Stimulated activated naive B cell treated with anti-CD40 and anti-IgM and Interleukin-4, amounts not matched to agents 10 μg/mL and 1 μg/mL and 100 μg/mL, for 72 hours (primary cell): ENCODE measurements around the gene LZTR1.
"Not testable (repeated sequence)": the region's sequence is repeated elsewhere in the genome, so short reads cannot be mapped to it uniquely, and the experiment has no call there.

Experiments used
- ATAC-seq, 2 donors: fragments of 150-1000 bp; cut with Tn5 transposase; replicated peaks; 2 replicates each; pipeline ENCODE4 v1.10.0; 2021; ENCODE audit warnings: moderate library complexity in 1 of 2
- DNase-seq: peaks from one replicate; pipeline ENCODE4 v3.0.0; 2021
- H3K27ac Mint-ChIP-seq: one replicate; pipeline ENCODE4 v1.8.0; 2022; ENCODE audit warnings: mild to moderate bottlenecking, mixed read lengths
- H3K27me3 Mint-ChIP-seq, 2 donors: one replicate each; pipeline ENCODE4 v1.8.0; 2022; ENCODE audit warnings: mixed read lengths in 2 of 2
- H3K36me3 Mint-ChIP-seq, 2 donors: one replicate each; pipeline ENCODE4 v1.8.0; 2022; ENCODE audit warnings: mixed read lengths in 2 of 2, mild to moderate bottlenecking in 1 of 2
- H3K4me1 Mint-ChIP-seq, 2 donors: one replicate each; pipeline ENCODE4 v1.8.0; 2022; ENCODE audit warnings: mixed read lengths in 2 of 2, mild to moderate bottlenecking in 1 of 2
- H3K4me3 Mint-ChIP-seq, 2 donors: one replicate each; pipeline ENCODE4 v1.8.0; 2022; ENCODE audit warnings: mild to moderate bottlenecking in 2 of 2, mixed read lengths in 2 of 2, moderate library complexity in 1 of 2
- H3K9me3 Mint-ChIP-seq, 2 donors: one replicate each; pipeline ENCODE4 v1.8.0; 2022; ENCODE audit warnings: mixed read lengths in 2 of 2, mild to moderate bottlenecking in 1 of 2

Gene LZTR1

DNA sequence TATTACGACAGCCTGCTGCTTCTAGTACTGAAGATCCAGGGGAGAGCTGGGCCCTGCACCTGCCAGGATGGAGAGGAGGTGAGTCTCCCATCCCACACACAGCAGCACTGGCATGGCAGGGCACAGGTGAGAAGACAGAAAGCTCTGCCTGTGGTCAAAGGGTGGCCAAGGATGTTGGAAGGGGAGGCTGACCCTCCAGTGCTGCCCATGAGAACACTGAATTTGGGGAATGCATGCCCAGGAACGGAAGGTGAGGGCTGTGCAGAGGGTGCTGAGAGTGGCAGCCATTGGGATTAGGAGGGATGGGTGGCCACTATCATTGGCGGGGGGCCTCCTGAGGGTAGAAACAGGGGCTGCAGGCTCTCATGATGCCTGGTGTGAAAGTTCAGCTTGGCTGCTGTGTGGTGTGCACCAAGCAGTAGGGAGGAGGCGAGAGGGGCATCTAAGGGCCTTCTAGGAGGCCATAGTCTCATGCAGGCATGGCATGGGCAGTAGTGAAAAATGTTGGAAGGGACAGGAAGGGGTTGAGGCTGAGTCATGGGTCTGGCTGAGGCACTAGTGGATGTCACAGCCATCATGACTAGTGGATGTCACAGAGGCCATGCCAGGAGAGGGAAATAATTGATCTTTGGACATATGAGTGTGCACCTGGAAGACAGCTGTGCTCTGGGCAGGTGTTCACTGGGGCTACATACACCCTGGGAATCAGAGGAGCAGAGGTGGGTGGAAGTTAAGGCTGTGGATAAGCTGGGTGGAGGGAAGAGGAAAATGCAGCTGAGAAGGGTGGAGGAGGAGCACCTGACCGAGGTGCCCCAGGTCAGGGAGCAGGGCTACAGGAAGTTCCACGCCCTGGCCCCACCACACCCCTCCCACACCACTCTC, 61.1 kb downstream of the LZTR1 start:
- peaks cover 41 to 52% of the 10 kb centered on the region in 2 donors for H3K27me3 Mint-ChIP-seq
- no peak for ATAC-seq
- H3K4me1 Mint-ChIP-seq = peaks cover 19 to 28% of the 10 kb centered on the region in 2 donors
- H3K27ac Mint-ChIP-seq = no peak overlapping the region
- H3K9me3 Mint-ChIP-seq = no peaks in the 10 kb centered on the region
- no peak overlapping the region for H3K4me3 Mint-ChIP-seq
- no peaks in the 10 kb centered on the region for H3K36me3 Mint-ChIP-seq
- no peak for DNase-seq

DNA sequence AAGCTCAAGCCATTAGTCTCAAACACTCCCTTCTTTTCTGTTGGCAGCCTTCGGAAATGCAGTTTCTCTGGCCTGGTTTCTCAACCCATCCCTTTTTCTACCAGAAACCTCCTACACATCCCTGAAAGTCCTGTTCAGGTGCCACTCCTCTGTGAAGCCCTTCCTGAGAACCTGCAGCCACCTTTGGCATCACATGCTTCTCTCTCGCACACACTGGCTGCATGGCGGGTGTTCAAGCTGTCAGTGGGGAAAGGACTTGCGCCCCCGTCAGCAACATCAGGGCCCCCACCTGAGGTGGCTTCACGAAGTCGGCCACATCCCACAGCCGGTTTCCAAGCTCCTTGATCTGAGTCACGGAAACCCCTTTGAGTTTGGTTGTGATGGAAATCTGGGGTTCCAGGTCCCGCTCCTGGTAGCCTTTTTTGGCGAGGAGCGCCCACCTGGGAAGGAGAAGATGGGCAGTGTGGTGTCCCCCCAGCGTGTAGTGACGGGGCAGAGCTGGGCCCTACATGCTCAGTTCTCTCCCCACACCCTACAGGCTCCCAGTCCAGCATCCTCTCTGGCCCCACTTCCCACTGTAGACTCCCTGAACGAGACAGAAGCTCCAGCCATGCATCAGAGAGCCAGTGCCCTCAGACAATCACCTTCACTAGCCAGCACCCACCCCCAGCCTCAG, 61.9 kb downstream of the LZTR1 start:
- Mint-ChIP-seq H3K4me1 (peaks cover 19 to 28% of the 10 kb centered on the region in 2 donors), H3K27ac (no peak overlapping the region), H3K36me3 (no peaks in the 10 kb centered on the region), H3K4me3 (no peak overlapping the region), H3K9me3 (no peaks in the 10 kb centered on the region), H3K27me3 (peaks cover 41 to 52% of the 10 kb centered on the region in 2 donors)
- no peak for ATAC-seq
- no peak for DNase-seq

DNA sequence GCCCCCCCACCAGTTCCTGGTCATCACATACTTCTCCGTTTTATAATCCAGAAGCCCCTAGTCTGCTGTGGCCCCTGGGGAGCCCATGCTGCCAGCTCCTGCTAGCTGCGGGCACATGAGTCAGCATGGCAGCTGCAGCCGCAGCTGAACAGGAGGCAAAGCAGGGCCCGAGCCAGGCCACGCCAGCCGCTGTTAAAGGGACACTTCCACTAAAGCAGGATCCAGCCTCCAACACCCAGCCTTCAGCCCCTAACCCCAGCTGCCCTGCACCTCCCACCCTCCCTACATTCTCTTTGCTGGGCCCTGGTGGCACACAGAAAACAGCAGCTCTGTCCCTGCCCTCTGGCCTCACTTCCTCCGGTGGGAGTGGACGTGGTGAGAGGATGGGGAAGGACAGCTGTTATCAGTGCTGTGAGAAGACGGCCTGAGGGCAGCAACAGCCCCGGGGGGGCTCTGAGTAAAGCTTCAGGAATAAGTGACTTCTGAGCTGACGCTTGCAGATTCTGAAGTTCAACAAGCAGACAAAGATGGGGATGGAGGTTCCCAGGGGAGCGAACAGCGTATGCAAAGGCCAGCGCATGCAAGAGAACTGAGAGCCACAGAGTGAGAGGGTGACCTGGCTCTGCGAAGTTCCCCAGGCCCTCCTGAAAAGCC, 63.0 kb downstream of the LZTR1 start:
- peaks cover 37 to 47% of the 10 kb centered on the region in 2 donors for H3K27me3 Mint-ChIP-seq
- H3K4me1 Mint-ChIP-seq = peaks cover 19 to 28% of the 10 kb centered on the region in 2 donors
- peak overlapping the region; percentile 94 for H3K27ac Mint-ChIP-seq
- peak overlapping the region; percentile 87 to 88 for H3K4me3 Mint-ChIP-seq
- H3K36me3 Mint-ChIP-seq = no peaks in the 10 kb centered on the region
- ATAC-seq = peak; percentile 64
- DNase-seq = peak; percentile 15
- H3K9me3 Mint-ChIP-seq = no peaks in the 10 kb centered on the region

- peak; percentile 81 for DNase-seq
- H3K36me3 Mint-ChIP-seq = no peaks in the 10 kb centered on the region
- peak within 1 kb of the TSS; percentile 94 for H3K27ac Mint-ChIP-seq
- peak; percentile 98 for ATAC-seq
- H3K4me3 Mint-ChIP-seq = peak within 1 kb of the TSS; percentile 87 to 88
- peaks cover 36 to 43% of the 10 kb centered on the region in 2 donors for H3K27me3 Mint-ChIP-seq
- H3K4me1 Mint-ChIP-seq = peaks cover 19 to 28% of the 10 kb centered on the region in 2 donors
- no peaks in the 10 kb centered on the region for H3K9me3 Mint-ChIP-seq
These were observed 63.6 kb downstream of the LZTR1 start, which contains the start of gene LRRC74B for GRCh38 chr22:21045585-21046294. Gene LRRC74B, plus strand, starts transcription at chr22:21045946. Its CDS starts 41 bp downstream, at chr22:21045987.

DNA sequence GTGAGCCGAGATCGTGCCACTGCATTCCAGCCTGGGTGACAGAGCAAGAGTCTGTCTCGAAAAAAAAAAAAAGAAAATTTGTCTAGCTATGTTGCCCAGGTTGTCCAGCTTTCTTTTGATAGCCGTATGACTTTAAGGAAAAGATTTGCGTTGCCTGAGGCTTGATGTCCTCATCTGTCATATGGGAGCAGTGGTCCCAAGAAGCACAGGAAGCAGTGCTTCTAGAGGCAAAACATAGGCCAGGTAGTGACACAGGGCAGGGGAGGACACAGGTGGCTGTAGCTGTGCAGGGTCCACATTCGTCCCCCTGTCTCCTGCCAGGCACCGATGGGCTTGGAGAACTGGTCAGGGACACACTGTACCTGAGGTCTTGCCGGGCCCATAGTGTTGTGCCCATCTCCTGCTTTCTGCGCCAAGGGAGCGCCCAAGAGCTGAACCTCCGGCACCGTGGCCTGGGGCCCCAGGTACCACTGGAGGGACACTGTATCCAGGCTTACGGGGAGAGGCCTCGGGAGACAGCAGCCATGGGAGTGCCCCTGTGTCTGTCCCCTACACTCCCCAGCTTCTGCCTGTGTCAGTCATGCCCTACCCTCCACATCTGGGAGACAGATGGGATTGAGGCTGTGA, 65.1 kb downstream of the LZTR1 start:
- ATAC-seq (no peak), DNase-seq (no peak)
- Mint-ChIP-seq H3K4me1 (peaks cover 25 to 37% of the 10 kb centered on the region in 2 donors), H3K9me3 (no peaks in the 10 kb centered on the region), H3K4me3 (no peak overlapping the region), H3K36me3 (no peaks in the 10 kb centered on the region), H3K27me3 (peaks cover 32 to 44% of the 10 kb centered on the region in 2 donors), H3K27ac (no peak overlapping the region)

GRCh38 chr22:21047730-21048129, 65.6 kb downstream of the LZTR1 start:
- no peak overlapping the region for H3K27ac Mint-ChIP-seq
- no peak overlapping the region for H3K4me3 Mint-ChIP-seq
- ATAC-seq = no peak
- H3K4me1 Mint-ChIP-seq = peaks cover 25 to 37% of the 10 kb centered on the region in 2 donors
- no peaks in the 10 kb centered on the region for H3K9me3 Mint-ChIP-seq
- peaks cover 26 to 38% of the 10 kb centered on the region in 2 donors for H3K27me3 Mint-ChIP-seq
- no peaks in the 10 kb centered on the region for H3K36me3 Mint-ChIP-seq
- DNase-seq = no peak

DNA sequence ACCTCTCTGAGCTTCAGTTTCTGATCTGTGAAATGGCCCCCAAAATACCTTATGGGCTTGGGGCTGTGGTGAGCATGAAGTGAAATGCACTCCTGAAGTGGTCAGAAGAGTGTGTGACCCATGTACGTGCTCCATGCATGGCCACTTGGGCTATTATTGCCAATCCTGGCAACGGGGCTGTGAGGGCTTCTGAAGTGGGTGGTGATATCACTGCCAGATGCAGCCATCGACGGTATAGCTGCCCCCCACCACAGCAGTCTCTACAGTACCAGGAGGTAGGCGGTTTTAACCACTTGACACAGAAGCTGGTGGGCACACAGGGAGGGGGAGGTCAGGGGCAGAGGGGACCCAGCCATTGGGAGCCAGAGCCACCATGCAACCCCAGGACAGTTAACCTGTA, 66.4 kb downstream of the LZTR1 start:
- Mint-ChIP-seq H3K27me3 (peaks cover 19 to 31% of the 10 kb centered on the region in 2 donors), H3K4me1 (peaks cover 22 to 34% of the 10 kb centered on the region in 2 donors)
- H3K36me3 Mint-ChIP-seq, H3K27ac Mint-ChIP-seq, DNase-seq, H3K9me3 Mint-ChIP-seq, ATAC-seq, H3K4me3 Mint-ChIP-seq: not testable (repeated sequence)
